ENCODE measurements around the gene CORO7.
A peak's percentile ranks its signal among the peaks of the same experiment; 100 is the strongest.

CORO7 gene

DNA sequence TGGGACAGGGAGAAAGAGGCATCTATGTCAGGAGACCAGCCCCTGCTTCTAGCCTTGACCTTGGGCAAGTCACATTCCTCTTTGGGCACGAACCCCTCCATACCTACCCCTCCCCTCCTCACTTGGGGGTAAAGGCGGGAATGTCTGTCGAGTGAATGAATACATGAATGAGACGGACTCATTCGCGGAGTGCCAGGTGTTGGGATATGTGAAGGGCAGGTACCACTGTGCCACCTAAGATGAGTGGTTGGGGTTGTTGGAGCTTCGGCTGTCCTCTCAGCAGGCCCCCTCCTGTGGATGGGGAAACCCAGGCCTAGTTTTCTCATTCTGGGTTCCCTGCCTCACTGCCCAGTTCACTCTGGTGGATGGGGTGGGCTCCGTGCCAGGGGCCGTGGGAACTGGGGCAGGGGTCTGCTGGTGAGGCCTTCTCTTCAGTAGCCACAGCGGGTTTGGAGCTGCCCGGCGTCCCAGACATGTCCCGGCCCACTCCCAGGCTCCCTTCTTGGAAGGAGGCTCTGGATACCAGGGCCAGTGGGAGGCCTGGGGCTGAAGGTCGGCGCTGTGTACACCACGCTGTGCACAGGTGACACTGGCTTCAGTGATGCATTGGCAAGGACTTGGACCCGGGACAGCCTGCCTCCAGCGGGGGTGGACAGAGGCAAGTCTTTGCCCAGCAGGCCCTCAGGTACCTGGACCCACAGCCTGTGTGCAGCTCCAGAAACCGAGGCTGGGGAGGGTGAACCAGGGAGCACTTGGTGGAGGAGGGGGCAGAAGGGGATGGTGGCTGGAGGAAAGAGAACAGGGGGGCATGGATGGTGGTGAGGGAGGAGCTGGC, 94.9 kb downstream of the CORO7 start:
- Histone ChIP-seq H3K4me3 (ENCODE audit: low read depth, low read length) (no peak overlapping the region), H3K27me3 (ENCODE audit: insufficient read depth, low read depth, severe bottlenecking) (no peaks in the 10 kb centered on the region), H3K36me3 (no peaks in the 10 kb centered on the region), H3K9me3 (ENCODE audit: severe bottlenecking) (no peaks in the 10 kb centered on the region), H3K27ac (no peak overlapping the region)
- DNase-seq: no peak
- no peak for TF ChIP-seq CTCF (IDR thresholded peaks at IDR 0.05; ENCODE audit: low read depth, low read length)

- H3K4me3 ChIP-seq (ENCODE audit: low read depth, low read length): no peak overlapping the region
- no peaks in the 10 kb centered on the region for H3K36me3 ChIP-seq
- no peak for TF ChIP-seq CTCF (IDR thresholded peaks at IDR 0.05; ENCODE audit: low read depth, low read length)
- no peaks in the 10 kb centered on the region for H3K27me3 ChIP-seq (ENCODE audit: insufficient read depth, low read depth, severe bottlenecking)
- H3K9me3 ChIP-seq (ENCODE audit: severe bottlenecking): no peaks in the 10 kb centered on the region
- no peak for DNase-seq
- H3K27ac ChIP-seq: no peak overlapping the region
Observed at GRCh38 chr16:4320571-4321137, 95.7 kb downstream of the CORO7 start.

DNA sequence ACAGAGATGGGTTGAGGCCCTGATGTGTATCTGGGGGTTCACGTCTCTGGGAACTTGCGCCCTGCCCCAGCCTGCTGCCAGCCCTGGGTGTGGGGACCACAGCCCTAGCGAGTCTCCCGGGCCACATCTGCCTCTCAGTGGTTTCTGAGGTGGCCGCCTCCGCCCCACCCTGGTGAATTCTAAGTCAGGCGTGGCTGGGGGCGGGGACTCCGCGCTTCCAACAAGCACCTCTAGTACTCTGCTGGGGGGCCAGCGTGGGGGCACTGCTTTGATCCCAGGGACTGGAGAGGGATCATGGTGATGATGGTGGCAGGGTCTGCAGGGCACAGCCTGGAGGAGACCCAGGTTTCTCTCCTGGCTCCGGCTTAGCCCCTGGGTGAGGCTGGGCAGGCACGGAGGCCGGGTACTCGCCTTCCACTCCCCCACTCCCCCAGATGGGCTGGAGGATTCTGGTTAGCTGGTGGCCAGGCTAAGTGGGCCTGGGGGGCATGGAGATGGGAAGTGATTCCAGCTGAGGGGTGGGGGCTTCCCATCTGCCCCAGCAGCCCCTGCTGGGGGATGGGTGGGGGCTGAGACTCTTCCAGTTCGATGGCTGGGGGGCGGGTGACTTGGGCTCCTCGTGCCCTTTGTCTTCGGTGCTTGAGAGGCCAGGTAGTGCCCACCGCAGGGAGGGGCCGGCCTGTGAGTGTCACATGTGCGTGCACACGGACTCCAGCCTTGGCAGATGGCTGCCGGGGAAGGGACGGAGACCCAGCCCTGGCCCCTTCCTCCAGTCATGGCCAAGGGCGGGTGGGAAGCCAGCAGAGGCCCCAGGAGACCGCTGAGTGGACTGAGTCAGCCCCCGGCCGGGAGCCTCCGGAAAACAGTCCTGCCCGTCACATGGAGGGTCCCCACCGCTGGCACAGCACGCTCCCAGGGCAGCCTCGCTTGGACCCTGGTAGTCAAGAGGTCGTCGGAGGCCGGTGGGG, 96.7 kb downstream of the CORO7 start:
- Histone ChIP-seq H3K9me3 (ENCODE audit: severe bottlenecking) (no peaks in the 10 kb centered on the region), H3K36me3 (no peaks in the 10 kb centered on the region), H3K4me3 (ENCODE audit: low read depth, low read length) (no peak overlapping the region), H3K27me3 (ENCODE audit: insufficient read depth, low read depth, severe bottlenecking) (no peaks in the 10 kb centered on the region), H3K27ac (peak overlapping the region; percentile 22)
- no peak for DNase-seq
- no peak for TF ChIP-seq CTCF (IDR thresholded peaks at IDR 0.05; ENCODE audit: low read depth, low read length)

DNA sequence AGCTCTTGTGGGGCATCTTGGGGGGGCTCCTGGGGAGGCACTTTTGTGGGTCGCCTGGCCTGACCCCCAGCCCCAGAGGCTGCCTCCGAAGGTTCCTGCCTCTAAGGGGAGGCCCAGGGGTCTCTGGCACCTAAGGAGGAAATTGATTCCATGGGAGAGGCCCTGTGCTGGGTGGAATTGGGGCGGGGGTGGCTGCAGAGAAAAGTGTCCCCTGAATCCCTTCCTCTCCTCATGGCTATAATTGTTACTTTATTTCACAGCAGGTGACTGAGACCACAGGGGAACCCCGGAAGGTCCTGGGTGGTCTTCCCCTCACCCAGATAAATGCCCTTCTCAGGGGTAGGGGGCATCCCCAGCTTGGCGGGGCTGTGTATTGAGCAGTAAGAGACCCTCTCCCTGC, 97.4 kb downstream of the CORO7 start:
- Histone ChIP-seq H3K36me3 (no peaks in the 10 kb centered on the region), H3K27me3 (ENCODE audit: insufficient read depth, low read depth, severe bottlenecking) (no peaks in the 10 kb centered on the region), H3K27ac (peak overlapping the region; percentile 71; the same call in 1 of the 2 replicates), H3K9me3 (ENCODE audit: severe bottlenecking) (no peaks in the 10 kb centered on the region), H3K4me3 (ENCODE audit: low read depth, low read length) (peak overlapping the region; percentile 4; the same call in 1 of the 2 replicates)
- DNase-seq: no peak
- no peak for TF ChIP-seq CTCF (IDR thresholded peaks at IDR 0.05; ENCODE audit: low read depth, low read length)

GRCh38 chr16:4318451-4318910, 97.9 kb downstream of the CORO7 start:
- peak; percentile 53 for DNase-seq
- Histone ChIP-seq H3K27ac (peak overlapping the region; percentile 71), H3K9me3 (ENCODE audit: severe bottlenecking) (no peaks in the 10 kb centered on the region), H3K27me3 (ENCODE audit: insufficient read depth, low read depth, severe bottlenecking) (no peaks in the 10 kb centered on the region), H3K4me3 (ENCODE audit: low read depth, low read length) (peak overlapping the region; percentile 4), H3K36me3 (no peaks in the 10 kb centered on the region)
- TF ChIP-seq CTCF (IDR thresholded peaks at IDR 0.05; ENCODE audit: low read depth, low read length): no peak
